Adipocyte (in vitro differentiated cells): ENCODE data around the gene EYA2.

ENCODE experiments used
- DNase-seq: peaks from one replicate; pipeline ENCODE4 v3.0.0-alpha.2; 2015; ENCODE audit warnings: low read depth
- H3K27me3 ChIP-seq: replicated peaks from 2 replicates; pipeline ENCODE4 v1.7.0; 2013; ENCODE audit warnings: mild to moderate bottlenecking, low read length, moderate library complexity; ENCODE audit not compliant: control insufficient read depth, insufficient read depth
- H3K36me3 ChIP-seq: 2 replicates; pipeline ENCODE4 v1.7.0; 2013; ENCODE audit warnings: low read length, mild to moderate bottlenecking, moderate library complexity; ENCODE audit not compliant: control insufficient read depth, insufficient read depth, severe bottlenecking
- H3K4me1 ChIP-seq: 2 replicates; pipeline ENCODE4 v1.7.0; 2013; ENCODE audit warnings: mild to moderate bottlenecking, low read length, moderate library complexity; ENCODE audit not compliant: control insufficient read depth, insufficient read depth
- H3K4me3 ChIP-seq: 2 replicates; pipeline ENCODE4 v1.7.0; 2013; ENCODE audit warnings: mild to moderate bottlenecking, low read length, moderate library complexity
- H3K9ac ChIP-seq: 2 replicates; pipeline ENCODE4 v1.7.0; 2013; ENCODE audit warnings: mild to moderate bottlenecking, low read length, moderate library complexity
- H3K9me3 ChIP-seq: 2 replicates; pipeline ENCODE4 v1.7.0; 2013; ENCODE audit warnings: mild to moderate bottlenecking, low read length, moderate library complexity; ENCODE audit not compliant: control insufficient read depth

EYA2 gene

GRCh38 chr20:47230811-47231256 lies 336.2 kb downstream of the EYA2 start:
- Histone ChIP-seq H3K4me3 (no peak overlapping the region), H3K36me3 (peaks cover 73% of the 10 kb centered on the region), H3K9me3 (no peaks in the 10 kb centered on the region), H3K27me3 (no peaks in the 10 kb centered on the region), H3K4me1 (no peaks in the 10 kb centered on the region), H3K9ac (no peak overlapping the region)
- DNase-seq: peak; percentile 15

GRCh38 chr20:47231382-47232039 lies 336.9 kb downstream of the EYA2 start:
- Histone ChIP-seq H3K36me3 (peaks cover 73% of the 10 kb centered on the region), H3K9me3 (no peaks in the 10 kb centered on the region), H3K4me3 (no peak overlapping the region), H3K9ac (no peak overlapping the region), H3K4me1 (no peaks in the 10 kb centered on the region), H3K27me3 (no peaks in the 10 kb centered on the region)
- peak; percentile 73 for DNase-seq

GRCh38 chr20:47232518-47232917 lies 337.9 kb downstream of the EYA2 start:
- peaks cover 67% of the 10 kb centered on the region for H3K36me3 ChIP-seq
- no peak for DNase-seq
- no peak overlapping the region for H3K4me3 ChIP-seq
- H3K9ac ChIP-seq: no peak overlapping the region
- H3K9me3 ChIP-seq: no peaks in the 10 kb centered on the region
- H3K4me1 ChIP-seq: no peaks in the 10 kb centered on the region
- H3K27me3 ChIP-seq: no peaks in the 10 kb centered on the region

- Histone ChIP-seq H3K4me3 (no peak overlapping the region), H3K27me3 (no peaks in the 10 kb centered on the region), H3K36me3 (peaks cover 69% of the 10 kb centered on the region), H3K9ac (no peak overlapping the region), H3K4me1 (no peaks in the 10 kb centered on the region), H3K9me3 (no peaks in the 10 kb centered on the region)
- peak; percentile 42 for DNase-seq
Measured at GRCh38 chr20:47233333-47234188, 338.9 kb downstream of the EYA2 start.

GRCh38 chr20:47235111-47235510 lies 340.5 kb downstream of the EYA2 start:
- no peak for DNase-seq
- Histone ChIP-seq H3K9ac (no peak overlapping the region), H3K36me3 (peaks cover 66% of the 10 kb centered on the region), H3K27me3 (no peaks in the 10 kb centered on the region), H3K9me3 (no peaks in the 10 kb centered on the region), H3K4me3 (no peak overlapping the region), H3K4me1 (no peaks in the 10 kb centered on the region)

GRCh38 chr20:47235853-47236638 lies 341.4 kb downstream of the EYA2 start:
- Histone ChIP-seq H3K4me1 (no peaks in the 10 kb centered on the region), H3K27me3 (no peaks in the 10 kb centered on the region), H3K9me3 (no peaks in the 10 kb centered on the region), H3K9ac (no peak overlapping the region), H3K36me3 (peaks cover 60% of the 10 kb centered on the region), H3K4me3 (no peak overlapping the region)
- DNase-seq: no peak

GRCh38 chr20:47236639-47236900 lies 341.9 kb downstream of the EYA2 start:
- no peaks in the 10 kb centered on the region for H3K4me1 ChIP-seq
- no peaks in the 10 kb centered on the region for H3K27me3 ChIP-seq
- peaks cover 57% of the 10 kb centered on the region for H3K36me3 ChIP-seq
- no peak overlapping the region for H3K4me3 ChIP-seq
- H3K9me3 ChIP-seq: no peaks in the 10 kb centered on the region
- H3K9ac ChIP-seq: no peak overlapping the region
- no peak for DNase-seq

- peaks cover 64% of the 10 kb centered on the region for H3K36me3 ChIP-seq
- H3K4me3 ChIP-seq: no peak overlapping the region
- no peaks in the 10 kb centered on the region for H3K4me1 ChIP-seq
- no peak overlapping the region for H3K9ac ChIP-seq
- DNase-seq: no peak
- H3K9me3 ChIP-seq: no peaks in the 10 kb centered on the region
- H3K27me3 ChIP-seq: no peaks in the 10 kb centered on the region
Measured at GRCh38 chr20:47237715-47238114, 343.1 kb downstream of the EYA2 start.
